KOPT-K1 (cell line): ENCODE measurements around the gene DMBX1.

Source experiments
- H3K27ac ChIP-seq: fragments of 200-600 bp; sonication (generic); 2 replicates; pipeline ENCODE4 v1.5.1; 2016; ENCODE audit warnings: antibody characterized with exemption, mild to moderate bottlenecking, low read depth, low read length; ENCODE audit not compliant: poor library complexity, severe bottlenecking
- H3K36me3 ChIP-seq: fragments of 200-600 bp; sonication (generic); 2 replicates; pipeline ENCODE4 v1.5.1; 2017; ENCODE audit warnings: antibody characterized with exemption, mild to moderate bottlenecking, low read length, moderate library complexity; ENCODE audit not compliant: insufficient read depth
- H3K9me3 ChIP-seq: fragments of 200-600 bp; sonication (generic); 2 replicates; pipeline ENCODE4 v1.5.1; 2017; ENCODE audit warnings: antibody characterized with exemption, low read length, mild to moderate bottlenecking; ENCODE audit not compliant: insufficient read depth, poor library complexity, severe bottlenecking

The DMBX1 gene

GRCh38 chr1:46471848-46472492 lies 17.7 kb upstream of the DMBX1 start:
- H3K27ac ChIP-seq, result no peak overlapping the region
- no peaks in the 10 kb centered on the region for H3K9me3 ChIP-seq
- H3K36me3 ChIP-seq, result no peaks in the 10 kb centered on the region

GRCh38 chr1:46472498-46473181 lies 17.0 kb upstream of the DMBX1 start:
- Histone ChIP-seq H3K9me3 (no peaks in the 10 kb centered on the region), H3K36me3 (no peaks in the 10 kb centered on the region), H3K27ac (no peak overlapping the region)

GRCh38 chr1:46473991-46474390 lies 15.6 kb upstream of the DMBX1 start:
- Histone ChIP-seq H3K9me3 (no peaks in the 10 kb centered on the region), H3K36me3 (no peaks in the 10 kb centered on the region), H3K27ac (no peak overlapping the region)

GRCh38 chr1:46474570-46474969 lies 15.1 kb upstream of the DMBX1 start:
- Histone ChIP-seq H3K36me3 (no peaks in the 10 kb centered on the region), H3K9me3 (no peaks in the 10 kb centered on the region), H3K27ac (no peak overlapping the region)

DNA sequence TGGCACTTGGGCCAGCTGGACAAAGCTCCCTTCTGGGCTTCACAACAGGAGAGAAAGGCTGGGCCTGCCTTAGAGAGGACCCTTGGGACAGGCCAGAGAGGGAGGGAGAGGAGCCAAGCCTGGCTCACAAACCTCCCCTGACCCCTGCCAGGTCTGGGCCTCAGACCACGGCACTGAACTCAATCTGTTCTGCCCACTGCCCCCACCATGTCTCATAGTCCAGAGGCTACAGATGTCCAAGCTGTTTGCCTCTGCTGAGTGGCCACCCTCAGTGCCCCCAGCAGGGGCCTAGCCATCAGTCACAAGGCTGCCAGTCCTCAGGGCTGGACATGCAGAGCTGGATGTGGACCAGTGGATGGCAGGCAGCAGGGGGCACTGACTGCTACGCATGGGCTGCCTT lies 13.0 kb upstream of the DMBX1 start:
- Histone ChIP-seq H3K36me3 (no peaks in the 10 kb centered on the region), H3K27ac (no peak overlapping the region), H3K9me3 (no peaks in the 10 kb centered on the region)

- no peak overlapping the region for H3K27ac ChIP-seq
- H3K9me3 ChIP-seq, result no peaks in the 10 kb centered on the region
- H3K36me3 ChIP-seq, result no peaks in the 10 kb centered on the region
These were observed 12.3 kb upstream of the DMBX1 start for GRCh38 chr1:46477153-46477929.

DNA sequence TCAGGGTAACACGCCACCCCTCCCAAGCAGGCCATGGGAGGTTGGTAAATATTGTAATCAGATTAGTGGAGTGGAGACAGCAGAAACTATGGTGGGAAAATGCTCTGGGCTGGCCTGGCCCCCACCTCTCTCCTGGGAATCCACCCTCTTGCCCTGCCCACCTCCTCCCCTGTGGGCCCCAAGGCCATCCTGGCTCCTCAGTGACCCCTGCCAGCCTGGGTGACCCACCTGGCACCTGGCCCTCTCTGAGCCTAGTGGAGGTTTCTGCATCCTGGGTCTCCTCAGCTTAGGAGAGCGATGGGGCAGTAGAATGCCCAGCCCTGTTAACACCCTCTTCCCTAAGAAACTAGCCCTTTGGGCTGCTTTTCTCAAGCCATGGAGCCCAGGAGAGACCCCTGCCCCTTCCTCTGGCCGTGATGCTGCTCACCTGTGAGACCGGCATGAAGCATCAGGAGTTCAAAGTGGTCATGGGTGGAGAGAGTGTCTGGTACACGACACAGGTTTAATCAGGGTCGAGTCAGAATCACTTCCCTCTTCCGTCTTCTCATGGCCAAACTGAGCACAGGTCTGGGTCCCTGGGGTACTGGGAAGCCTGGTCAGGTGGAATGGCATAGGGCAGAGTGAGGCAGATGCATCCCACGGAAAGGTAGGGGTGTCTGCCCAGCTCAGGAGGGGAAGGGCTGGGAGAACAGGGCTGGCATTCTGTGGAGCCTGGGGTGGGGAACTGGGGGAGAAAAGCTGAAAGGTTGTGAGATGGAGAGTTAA lies 10.7 kb upstream of the DMBX1 start:
- Histone ChIP-seq H3K9me3 (no peaks in the 10 kb centered on the region), H3K27ac (no peak overlapping the region), H3K36me3 (no peaks in the 10 kb centered on the region)

DNA sequence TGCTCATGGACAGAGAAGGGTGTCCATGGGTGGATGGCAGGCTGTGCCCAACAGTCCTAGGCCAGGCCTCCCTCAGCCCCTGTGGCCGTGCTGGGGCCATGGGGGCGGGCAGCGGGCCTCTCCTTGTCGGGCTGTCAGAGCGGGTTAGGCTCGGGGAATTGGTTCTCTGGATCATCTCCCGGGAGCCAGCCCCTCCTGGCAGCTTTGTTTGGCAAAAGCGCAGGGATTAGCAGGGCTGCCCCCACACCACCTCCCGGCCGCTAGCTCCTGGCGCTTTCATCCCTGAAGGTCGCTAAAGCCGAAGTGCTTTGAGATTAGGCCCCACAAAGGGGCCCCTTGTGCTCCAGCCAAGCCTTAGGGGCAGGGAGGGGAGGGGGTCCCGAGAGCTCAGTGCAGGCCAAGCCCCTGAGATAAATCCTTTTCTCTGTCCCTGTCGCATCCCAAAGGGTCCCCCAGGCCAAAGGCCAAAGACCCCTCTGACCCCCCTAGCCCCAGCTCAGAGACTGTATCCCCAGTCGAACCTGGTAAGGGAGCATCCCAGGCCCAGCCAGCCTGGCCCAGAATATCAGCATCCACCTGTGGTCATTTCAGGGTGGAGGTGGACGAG lies 9.8 kb upstream of the DMBX1 start:
- Histone ChIP-seq H3K9me3 (no peaks in the 10 kb centered on the region), H3K27ac (no peak overlapping the region), H3K36me3 (no peaks in the 10 kb centered on the region)

- Histone ChIP-seq H3K36me3 (no peaks in the 10 kb centered on the region), H3K9me3 (no peaks in the 10 kb centered on the region), H3K27ac (no peak overlapping the region)
These were observed 8.5 kb upstream of the DMBX1 start for GRCh38 chr1:46480959-46481646.

- Histone ChIP-seq H3K36me3 (no peaks in the 10 kb centered on the region), H3K27ac (no peak overlapping the region), H3K9me3 (no peaks in the 10 kb centered on the region)
These were observed 7.7 kb upstream of the DMBX1 start for GRCh38 chr1:46481961-46482360.

GRCh38 chr1:46483589-46483988 lies 6.0 kb upstream of the DMBX1 start:
- Histone ChIP-seq H3K27ac (no peak overlapping the region), H3K36me3 (no peaks in the 10 kb centered on the region)

GRCh38 chr1:46484783-46485490 lies 4.7 kb upstream of the DMBX1 start:
- H3K9me3 ChIP-seq, result no peaks in the 10 kb centered on the region

More at GRCh38 chr1:46483589-46483988, 6.0 kb upstream of the DMBX1 start:
- H3K9me3 ChIP-seq, result no peaks in the 10 kb centered on the region

DNA sequence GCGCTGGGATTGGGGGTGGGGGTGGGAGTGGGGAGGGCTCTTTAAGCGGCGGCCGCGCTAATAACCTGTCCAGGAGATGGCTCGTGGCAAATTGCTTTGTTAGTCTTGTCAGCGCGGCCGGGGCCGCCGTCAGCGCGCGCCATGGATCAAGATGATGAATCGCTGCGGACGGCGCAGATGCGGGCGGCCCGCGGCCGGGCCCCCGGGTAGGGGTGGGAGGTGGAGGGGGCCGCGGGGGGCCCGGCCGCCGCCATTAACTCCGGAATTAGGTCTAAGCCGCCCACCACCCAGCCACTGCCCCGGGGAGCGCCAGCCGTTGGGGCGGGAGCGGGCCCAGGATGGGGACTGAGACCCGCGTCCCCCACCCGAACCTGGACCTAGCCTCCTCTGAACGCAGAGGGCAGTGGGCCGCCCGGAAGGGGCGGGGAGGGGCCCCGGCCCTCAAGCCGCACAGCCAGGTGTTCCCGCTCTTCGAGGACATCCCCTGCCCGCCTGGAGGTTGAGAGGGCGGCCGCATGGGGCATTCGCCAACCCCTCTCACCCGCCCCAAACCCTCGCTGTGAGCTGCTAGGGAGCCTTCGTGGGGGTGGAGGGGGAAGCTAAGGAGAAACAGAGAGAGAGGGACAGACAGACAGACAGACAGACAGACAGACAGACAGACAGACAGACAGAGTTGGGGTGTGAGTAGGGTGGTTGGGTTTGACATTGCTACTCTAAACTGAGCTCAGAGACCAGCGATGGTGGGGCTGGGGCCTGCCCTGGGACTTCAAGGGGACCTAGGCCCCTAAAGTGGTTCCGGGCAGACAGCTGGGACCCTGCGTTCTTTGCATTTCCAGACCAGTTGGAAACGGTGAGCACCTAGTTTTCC lies 3.8 kb upstream of the DMBX1 start:
- Histone ChIP-seq H3K36me3 (no peaks in the 10 kb centered on the region), H3K27ac (no peak overlapping the region), H3K9me3 (no peaks in the 10 kb centered on the region)

More at GRCh38 chr1:46484783-46485490, 4.7 kb upstream of the DMBX1 start:
- no peaks in the 10 kb centered on the region for H3K36me3 ChIP-seq
- H3K27ac ChIP-seq, result no peak overlapping the region
